CD4-positive, alpha-beta T cell treated with Interleukin-6 for 4 hours (primary cell): ENCODE measurements around the gene HCN4.
A peak's percentile ranks its signal among the peaks of the same experiment; 100 is the strongest.

Experiments used
- DNase-seq: peaks from one replicate; pipeline ENCODE4 v3.0.0-alpha.2; 2020; ENCODE audit warnings: mixed read lengths

The HCN4 gene

GRCh38 chr15:73375755-73376305 is 7.1 kb upstream of the HCN4 start:
- no peak for DNase-seq

GRCh38 chr15:73375012-73375411 is 6.3 kb upstream of the HCN4 start:
- DNase-seq, result no peak

DNA sequence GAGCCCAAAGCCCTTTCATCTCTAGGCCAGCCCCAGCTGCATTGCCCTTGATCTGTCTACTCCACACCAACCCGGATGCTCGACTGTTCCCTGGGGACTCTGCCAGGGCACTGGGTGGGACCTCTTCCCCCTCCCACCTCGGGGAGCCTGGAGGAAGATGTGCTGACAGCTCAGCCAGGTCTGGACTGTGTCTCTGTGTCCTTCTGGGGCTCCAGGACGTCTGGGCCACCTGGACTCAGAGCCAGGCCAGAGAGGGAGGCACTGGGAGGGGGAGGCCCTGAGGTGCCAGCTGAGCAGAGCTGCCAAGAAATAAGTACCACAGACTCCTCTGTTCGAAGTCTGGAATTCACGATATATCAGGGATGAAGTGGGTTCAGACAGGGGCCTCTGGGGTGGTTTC is 5.8 kb upstream of the HCN4 start:
- no peak for DNase-seq

DNA sequence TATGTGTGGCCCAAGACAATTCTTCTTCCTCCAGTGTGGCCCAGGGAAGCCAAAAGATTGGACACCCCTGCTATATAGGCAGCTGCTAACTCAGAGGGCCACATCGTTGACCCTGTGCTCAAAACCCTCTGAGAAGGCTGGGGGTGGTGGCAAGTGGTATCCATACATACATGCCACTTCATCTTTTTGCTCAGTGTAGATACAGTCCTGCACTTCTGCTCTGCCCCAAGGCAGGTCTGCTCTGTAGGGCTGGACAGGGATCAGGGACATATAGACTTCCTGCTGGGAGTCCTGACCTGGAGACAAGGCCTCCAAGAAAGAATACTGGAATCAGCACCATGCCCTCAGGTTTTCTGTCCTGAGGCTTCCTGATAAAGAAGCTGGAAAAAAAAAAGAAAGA is 4.5 kb upstream of the HCN4 start:
- DNase-seq, result no peak

DNA sequence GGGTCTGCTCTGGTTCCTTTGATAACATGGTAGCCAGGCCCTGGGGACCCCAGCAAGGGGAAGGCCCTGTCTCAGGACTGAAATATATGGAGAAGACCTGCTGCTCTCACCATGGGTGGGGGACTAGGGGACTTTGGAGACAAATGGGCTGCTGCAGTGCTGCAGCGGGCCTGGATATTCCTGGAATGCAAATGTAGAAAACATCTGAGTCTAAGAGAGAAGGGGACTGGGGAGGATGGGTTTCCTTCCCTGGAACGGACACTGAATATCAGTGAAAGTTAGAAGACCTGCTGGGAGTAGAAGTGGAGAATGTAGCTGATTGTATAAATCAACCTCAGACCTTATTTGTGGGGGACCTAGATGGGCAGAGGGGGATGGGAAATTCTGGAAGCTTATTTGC is 3.1 kb upstream of the HCN4 start:
- no peak for DNase-seq

DNA sequence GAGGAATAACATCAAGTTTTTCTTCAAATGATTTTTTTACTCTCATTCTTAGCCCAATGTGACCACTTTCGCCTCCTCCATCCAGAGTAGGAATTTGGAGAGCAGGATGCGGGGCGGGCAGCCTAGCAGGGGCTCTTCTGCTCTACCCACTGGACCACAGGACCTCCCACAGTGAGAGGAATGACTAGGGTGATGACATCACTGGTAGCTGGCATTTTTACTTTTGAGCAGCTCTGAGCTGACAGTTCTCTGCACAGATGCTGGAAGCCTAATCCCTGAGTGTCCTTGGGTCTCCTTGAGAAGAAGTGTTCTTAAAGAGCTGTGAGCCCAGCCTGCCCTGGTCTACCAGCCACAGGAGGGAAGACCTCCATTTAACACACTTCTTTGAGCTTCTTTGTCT is 1.4 kb upstream of the HCN4 start:
- DNase-seq, result no peak

DNA sequence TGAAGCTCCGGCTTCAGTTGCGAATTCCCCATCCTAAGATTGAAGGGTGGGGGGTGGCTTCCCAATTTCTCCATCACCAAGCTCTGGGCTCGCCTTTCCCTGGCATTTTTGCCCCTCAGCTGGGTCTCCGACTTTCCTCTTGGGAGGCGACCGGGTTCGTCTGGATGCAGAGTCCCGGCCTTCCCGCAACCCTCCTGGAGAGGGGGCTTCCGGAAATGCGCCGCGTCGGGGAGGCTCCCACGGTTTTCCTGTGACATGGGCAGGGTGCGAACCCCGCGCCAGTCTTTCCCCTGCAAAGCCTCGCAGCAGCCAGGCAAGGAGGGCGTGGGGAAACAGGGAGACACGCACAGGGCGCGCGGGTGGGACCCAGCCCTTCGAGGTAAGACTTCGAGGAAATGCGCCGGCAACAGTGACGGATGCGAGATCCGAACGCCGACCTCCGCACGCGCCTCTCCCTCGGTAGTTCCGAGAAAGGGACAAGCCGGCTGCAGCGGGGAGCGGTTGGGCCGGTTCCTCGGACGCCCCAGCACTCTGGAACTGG is 466 bp upstream of the HCN4 start:
- DNase-seq, result no peak

- no peak for DNase-seq
These were observed 996 bp downstream of the HCN4 start for GRCh38 chr15:73367624-73368300.

DNA sequence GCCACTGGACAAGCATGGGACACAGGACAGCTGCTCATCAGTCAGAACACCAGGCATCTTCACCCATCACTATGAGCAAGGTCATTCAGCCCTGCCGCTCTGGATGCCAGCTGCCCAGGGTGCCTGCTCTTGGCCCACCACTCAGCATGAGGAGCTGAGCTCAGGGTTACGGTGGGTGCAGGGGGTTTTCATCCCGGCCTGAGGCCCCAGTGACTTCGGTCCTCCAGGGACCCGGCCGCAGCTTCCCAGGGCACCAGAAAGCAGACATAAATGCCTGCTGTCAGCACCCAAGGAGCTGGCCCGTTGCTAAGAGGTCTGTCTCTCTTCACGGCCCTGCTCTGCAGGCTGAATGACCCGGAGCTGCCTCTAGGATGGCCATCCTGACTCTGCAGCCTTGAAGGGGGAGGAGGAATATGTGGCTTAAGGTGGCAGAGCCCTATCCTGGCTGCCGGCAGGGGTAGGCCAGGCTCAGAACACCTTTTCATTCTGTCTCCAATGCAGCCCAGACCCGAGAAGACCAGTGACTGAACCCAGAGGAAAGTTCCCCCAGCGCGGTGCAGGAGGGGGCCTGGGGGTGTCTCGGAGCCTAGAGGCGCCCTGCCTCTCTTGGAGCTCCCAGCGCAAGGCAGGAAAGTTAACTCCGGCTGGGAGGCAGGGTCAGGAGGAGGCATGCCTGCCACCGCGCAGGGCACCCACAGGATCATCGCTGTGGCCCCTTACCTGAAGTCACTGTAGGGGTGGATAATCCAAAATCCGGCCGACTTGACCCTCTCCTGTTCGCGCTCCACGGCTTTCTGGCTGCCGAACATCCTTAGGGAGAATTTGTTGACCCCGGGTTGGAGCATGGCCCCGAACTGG is 1.8 kb downstream of the HCN4 start:
- DNase-seq, result no peak

GRCh38 chr15:73364070-73364469 is 4.7 kb downstream of the HCN4 start:
- no peak for DNase-seq

DNA sequence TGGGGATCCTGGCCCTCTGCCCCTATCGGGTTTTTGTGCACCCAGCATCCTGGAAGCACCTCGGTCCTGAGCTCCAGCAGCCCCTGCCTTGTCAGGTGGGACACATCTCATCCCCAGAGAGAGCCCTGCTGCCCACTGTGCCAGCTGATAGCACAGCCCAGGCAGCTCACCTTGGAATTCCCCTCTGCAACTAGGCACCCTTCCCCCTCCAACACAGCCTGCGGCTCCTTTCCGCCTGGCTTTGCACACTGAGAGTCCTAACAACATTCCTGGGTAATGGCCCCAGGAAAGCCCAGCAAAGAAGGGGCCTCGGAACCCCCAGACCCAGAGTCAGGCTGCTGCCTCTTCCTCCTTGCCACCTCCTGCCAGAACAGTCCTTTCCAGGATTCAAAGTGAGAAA is 5.9 kb downstream of the HCN4 start:
- no peak for DNase-seq

DNA sequence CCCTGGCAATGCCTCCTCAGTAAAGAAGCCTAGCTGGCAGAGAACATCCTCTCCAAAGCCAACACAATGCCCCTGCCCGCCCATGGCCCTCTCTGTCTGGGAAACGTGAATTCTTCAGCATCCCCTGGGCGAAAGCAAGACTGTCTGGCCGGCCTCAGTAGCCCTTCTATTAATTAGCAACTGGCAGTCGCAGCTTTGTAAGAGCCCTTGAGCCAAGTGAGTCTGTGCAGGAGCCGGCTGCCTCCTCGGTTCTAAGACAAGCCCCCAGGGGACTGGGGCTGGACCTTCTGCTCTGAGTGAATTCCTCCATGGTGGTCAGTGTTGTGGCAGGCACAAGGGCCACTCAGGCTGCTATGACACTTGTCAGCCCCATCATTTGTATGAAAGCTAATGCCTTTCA is 7.4 kb downstream of the HCN4 start:
- DNase-seq, result no peak

DNA sequence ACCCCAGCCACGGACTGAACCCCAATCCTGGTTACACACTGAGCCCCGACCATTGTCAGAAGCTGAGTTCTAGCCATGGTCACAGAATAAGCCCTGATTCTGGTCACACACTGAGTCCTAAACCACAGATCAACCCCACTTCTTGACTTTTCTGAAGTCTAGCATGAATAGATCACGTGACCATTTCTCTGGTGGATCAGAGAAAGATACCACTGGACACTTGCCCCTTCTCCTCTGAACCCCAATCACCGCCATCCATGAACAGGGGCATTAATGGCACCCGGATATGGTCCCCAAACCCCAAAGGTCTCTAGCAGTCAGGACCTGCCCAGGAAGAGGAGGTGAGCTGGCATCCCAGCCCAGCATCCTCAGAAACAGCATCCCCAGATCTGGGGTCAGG is 9.1 kb downstream of the HCN4 start:
- DNase-seq, result no peak

GRCh38 chr15:73357999-73358665 is 10.6 kb downstream of the HCN4 start:
- no peak for DNase-seq

- DNase-seq, result no peak
These were observed 13.0 kb downstream of the HCN4 start for GRCh38 chr15:73355612-73356265.

DNA sequence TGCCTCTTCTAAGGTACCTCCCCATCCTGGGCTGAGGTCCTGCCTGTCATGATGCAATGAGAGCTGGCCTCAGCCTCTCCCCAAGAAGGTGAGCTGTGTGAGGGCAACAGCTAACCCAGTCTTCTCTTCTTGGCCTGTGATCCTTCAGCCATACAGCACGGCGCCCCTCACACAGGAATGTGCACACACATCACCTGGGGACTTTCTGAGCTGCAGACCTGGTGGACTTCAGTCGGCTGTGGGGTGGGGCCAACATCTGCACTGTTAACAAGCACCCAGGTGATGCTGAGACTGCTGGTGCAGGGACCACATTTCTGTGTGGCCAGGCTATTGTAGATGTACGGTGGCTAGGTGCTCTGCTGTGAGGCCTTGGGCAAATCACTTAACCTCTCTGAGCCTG is 14.5 kb downstream of the HCN4 start:
- DNase-seq, result no peak

GRCh38 chr15:73353734-73354133 is 15.0 kb downstream of the HCN4 start:
- DNase-seq, result no peak

DNA sequence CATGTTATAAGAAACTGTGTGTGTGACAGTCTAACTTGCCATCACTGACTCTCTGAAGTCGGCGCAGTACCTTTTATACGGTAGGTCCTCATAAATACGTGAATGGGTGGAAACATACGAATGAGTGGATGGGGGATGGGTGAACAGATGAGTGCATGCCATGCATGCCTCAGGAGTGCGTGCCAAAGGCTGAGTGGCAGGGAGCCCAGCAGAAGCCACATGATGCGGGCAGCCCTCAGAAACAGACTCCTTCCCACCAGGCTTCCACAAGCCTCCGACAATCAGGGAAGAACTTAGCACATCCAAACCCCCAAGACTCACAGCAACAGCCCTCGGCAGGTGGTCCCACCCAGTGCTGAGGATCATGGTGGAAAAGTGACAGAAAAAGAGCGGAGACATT is 16.7 kb downstream of the HCN4 start:
- no peak for DNase-seq

- DNase-seq, result no peak
These were observed 19.6 kb downstream of the HCN4 start for GRCh38 chr15:73349191-73349590.

GRCh38 chr15:73346735-73347312 is 21.9 kb downstream of the HCN4 start:
- DNase-seq, result peak; percentile 63

GRCh38 chr15:73345658-73346057 is 23.1 kb downstream of the HCN4 start:
- no peak for DNase-seq

GRCh38 chr15:73344056-73344455 is 24.7 kb downstream of the HCN4 start:
- no peak for DNase-seq
